RWPE2 (cell line): ENCODE results near the gene GRB14.

Source experiments
- ATAC-seq: fragments of 200-7000 bp; cut with Tn5 transposase; 3 replicates; pipeline ENCODE4 v1.9.1; 2021; ENCODE audit warnings: low read depth
- DNase-seq: peaks from one replicate; pipeline ENCODE4 v3.0.0-alpha.2; 2020; ENCODE audit warnings: low spot score
- H3K27ac ChIP-seq: fragments of 450-650 bp; 2 replicates; pipeline ENCODE4 v1.5.1; 2017; ENCODE audit warnings: mild to moderate bottlenecking; ENCODE audit not compliant: poor library complexity, severe bottlenecking
- H3K27me3 ChIP-seq: fragments of 250-450 bp; sonication (Bioruptor Pico); 2 replicates; pipeline ENCODE4 v1.5.1; 2021; ENCODE audit warnings: mild to moderate bottlenecking, moderate library complexity; ENCODE audit not compliant: insufficient read depth, poor library complexity, severe bottlenecking
- H3K36me3 ChIP-seq: fragments of 250-450 bp; sonication (Bioruptor Pico); 2 replicates; pipeline ENCODE4 v1.5.1; 2020; ENCODE audit warnings: low read depth, mild to moderate bottlenecking, moderate library complexity
- H3K4me1 ChIP-seq: fragments of 250-450 bp; sonication (Bioruptor Pico); 2 replicates; pipeline ENCODE4 v1.5.1; 2021; ENCODE audit warnings: mild to moderate bottlenecking, moderate library complexity; ENCODE audit not compliant: insufficient read depth, poor library complexity, severe bottlenecking
- H3K4me3 ChIP-seq: fragments of 250-450 bp; sonication (Bioruptor Pico); 2 replicates; pipeline ENCODE4 v1.5.1; 2021; ENCODE audit warnings: mild to moderate bottlenecking, moderate library complexity; ENCODE audit not compliant: severe bottlenecking
- H3K9me3 ChIP-seq: fragments of 250-450 bp; sonication (Bioruptor Pico); 2 replicates; pipeline ENCODE4 v1.5.1; 2021; ENCODE audit warnings: mild to moderate bottlenecking, moderate library complexity; ENCODE audit not compliant: severe bottlenecking
- CTCF ChIP-seq: fragments of 450-650 bp; IDR thresholded peaks from one replicate; pipeline ENCODE4 v1.5.1; 2017; ENCODE audit warnings: mild to moderate bottlenecking, moderate library complexity; ENCODE audit not compliant: poor library complexity, severe bottlenecking

The GRB14 gene

GRCh38 chr2:164511738-164512137 lies 109.5 kb downstream of the GRB14 start:
- Histone ChIP-seq H3K27ac (no peak overlapping the region), H3K4me1 (peaks cover 3% of the 10 kb centered on the region), H3K27me3 (no peaks in the 10 kb centered on the region), H3K4me3 (no peak overlapping the region), H3K9me3 (no peaks in the 10 kb centered on the region), H3K36me3 (no peaks in the 10 kb centered on the region)
- DNase-seq: no peak
- no peak for TF ChIP-seq CTCF
- no peak for ATAC-seq

GRCh38 chr2:164510895-164511294 lies 110.4 kb downstream of the GRB14 start:
- Histone ChIP-seq H3K9me3 (no peaks in the 10 kb centered on the region), H3K4me3 (no peak overlapping the region), H3K4me1 (peaks cover 3% of the 10 kb centered on the region), H3K36me3 (no peaks in the 10 kb centered on the region), H3K27me3 (no peaks in the 10 kb centered on the region), H3K27ac (no peak overlapping the region)
- no peak for TF ChIP-seq CTCF
- no peak for ATAC-seq
- DNase-seq: no peak

- no peak for ATAC-seq
- no peak for DNase-seq
- Histone ChIP-seq H3K27ac (no peak overlapping the region), H3K4me3 (no peak overlapping the region), H3K27me3 (no peaks in the 10 kb centered on the region), H3K36me3 (no peaks in the 10 kb centered on the region), H3K4me1 (peaks cover 2% of the 10 kb centered on the region), H3K9me3 (no peaks in the 10 kb centered on the region)
- no peak for TF ChIP-seq CTCF
Observed at GRCh38 chr2:164509137-164509877, 112.0 kb downstream of the GRB14 start.

- DNase-seq (no peak), ATAC-seq (no peak)
- H3K36me3 ChIP-seq: no peaks in the 10 kb centered on the region
- no peaks in the 10 kb centered on the region for H3K27me3 ChIP-seq
- no peak overlapping the region for H3K27ac ChIP-seq
- H3K4me3 ChIP-seq: no peak overlapping the region
- H3K4me1 ChIP-seq: no peaks in the 10 kb centered on the region
- TF ChIP-seq CTCF: no peak
- H3K9me3 ChIP-seq: no peaks in the 10 kb centered on the region
Observed at GRCh38 chr2:164504253-164504652, 117.0 kb downstream of the GRB14 start.

GRCh38 chr2:164498836-164499235 lies 122.4 kb downstream of the GRB14 start:
- Histone ChIP-seq H3K27me3 (no peaks in the 10 kb centered on the region), H3K27ac (no peak overlapping the region), H3K4me1 (no peaks in the 10 kb centered on the region), H3K4me3 (no peak overlapping the region), H3K9me3 (no peaks in the 10 kb centered on the region), H3K36me3 (no peaks in the 10 kb centered on the region)
- no peak for TF ChIP-seq CTCF
- no peak for ATAC-seq
- no peak for DNase-seq
